ENCODE data around the gene CENATAC.
A peak's percentile ranks its signal among the peaks of the same experiment; 100 is the strongest.
"Not testable (repeated sequence)": the region's sequence is repeated elsewhere in the genome, so short reads cannot be mapped to it uniquely, and the experiment has no call there.

CENATAC gene, protein sequence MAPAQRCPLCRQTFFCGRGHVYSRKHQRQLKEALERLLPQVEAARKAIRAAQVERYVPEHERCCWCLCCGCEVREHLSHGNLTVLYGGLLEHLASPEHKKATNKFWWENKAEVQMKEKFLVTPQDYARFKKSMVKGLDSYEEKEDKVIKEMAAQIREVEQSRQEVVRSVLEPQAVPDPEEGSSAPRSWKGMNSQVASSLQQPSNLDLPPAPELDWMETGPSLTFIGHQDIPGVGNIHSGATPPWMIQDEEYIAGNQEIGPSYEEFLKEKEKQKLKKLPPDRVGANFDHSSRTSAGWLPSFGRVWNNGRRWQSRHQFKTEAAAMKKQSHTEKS

DNA sequence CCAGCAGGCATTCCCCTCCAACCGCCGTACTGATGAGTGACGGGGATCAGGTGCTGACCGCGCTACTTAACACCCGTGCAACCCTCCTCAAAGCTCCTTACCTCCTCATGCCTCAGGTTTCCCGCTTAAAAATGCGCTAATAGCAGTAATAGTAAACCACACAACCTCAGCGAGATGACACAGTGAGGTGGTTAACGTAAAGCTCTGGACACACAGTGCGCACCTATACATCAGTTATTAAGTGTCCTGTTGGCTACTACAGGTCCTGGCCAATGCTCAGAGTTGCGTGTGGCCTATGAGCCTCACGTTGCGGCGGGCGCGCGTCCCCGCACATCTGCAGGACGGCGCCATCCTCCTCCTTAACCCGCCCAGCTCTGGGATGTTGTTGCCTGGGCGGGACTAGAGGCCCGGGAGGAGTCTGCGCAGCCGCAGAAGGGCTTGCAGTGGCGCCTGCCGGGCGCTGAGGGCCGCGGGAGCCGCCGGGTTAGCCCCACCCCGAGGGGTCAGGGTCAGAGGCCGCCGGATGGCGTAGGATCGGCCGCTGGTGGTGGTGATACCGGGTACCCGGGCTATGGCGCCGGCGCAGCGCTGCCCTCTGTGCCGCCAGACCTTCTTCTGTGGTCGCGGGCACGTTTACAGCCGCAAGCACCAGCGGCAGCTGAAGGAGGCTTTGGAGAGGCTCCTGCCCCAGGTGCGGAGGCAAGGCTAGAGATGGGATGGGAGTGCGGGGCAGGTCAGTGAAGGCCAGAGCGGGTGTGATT lies at the start of gene CENATAC:
Gene CENATAC, plus strand, starts transcription at position 512 of the 761 bp plus-strand sequence. Its CDS starts 60 bp downstream, at position 572.
- DNase-seq (ENCODE audit: low read depth in 2 of 2), result peak; percentile 89 to 90

DNA sequence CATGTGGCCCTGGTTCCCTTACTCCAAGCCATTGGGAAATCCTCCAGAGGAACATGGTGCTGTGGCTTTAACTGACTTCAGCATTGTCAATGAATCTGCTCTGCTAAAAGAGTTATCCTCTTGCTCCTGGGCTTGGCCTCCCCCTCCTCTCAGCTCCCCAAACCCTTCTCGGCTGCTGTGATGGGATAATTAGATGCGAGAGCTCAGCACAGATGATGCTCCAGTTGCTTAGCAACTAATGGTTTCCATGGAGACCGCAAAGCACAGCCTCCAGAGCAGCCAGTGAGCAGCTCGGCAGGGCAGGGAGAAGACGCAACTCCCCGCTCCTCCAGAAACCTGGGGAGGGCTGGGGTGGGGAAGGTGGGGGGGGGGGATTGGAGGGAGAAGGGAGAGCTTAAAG lies 44.7 kb upstream of the CENATAC start:
- DNase-seq (ENCODE audit: low read depth in 2 of 2), result no peak

DNA sequence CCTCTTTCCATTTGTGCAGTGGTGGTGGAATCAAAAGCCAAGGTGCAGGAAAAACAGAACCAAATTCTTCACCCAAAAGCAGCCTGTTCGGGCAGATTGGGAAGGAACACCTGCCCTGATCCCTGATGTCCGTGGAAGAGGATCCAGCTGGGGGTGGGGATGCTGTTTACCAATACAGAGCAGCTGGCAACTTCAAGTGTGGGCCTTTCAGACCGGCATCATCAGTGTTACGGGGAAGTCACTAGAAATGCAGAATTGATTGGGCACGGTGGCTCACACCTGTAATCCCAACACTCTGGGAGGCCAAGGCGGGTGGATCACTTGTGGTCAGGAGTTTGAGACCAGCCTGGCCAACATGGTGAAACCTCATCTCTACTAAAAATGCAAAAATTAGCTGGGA lies 44.0 kb upstream of the CENATAC start:
- not testable (repeated sequence) for DNase-seq (ENCODE audit: low read depth in 2 of 2)

DNA sequence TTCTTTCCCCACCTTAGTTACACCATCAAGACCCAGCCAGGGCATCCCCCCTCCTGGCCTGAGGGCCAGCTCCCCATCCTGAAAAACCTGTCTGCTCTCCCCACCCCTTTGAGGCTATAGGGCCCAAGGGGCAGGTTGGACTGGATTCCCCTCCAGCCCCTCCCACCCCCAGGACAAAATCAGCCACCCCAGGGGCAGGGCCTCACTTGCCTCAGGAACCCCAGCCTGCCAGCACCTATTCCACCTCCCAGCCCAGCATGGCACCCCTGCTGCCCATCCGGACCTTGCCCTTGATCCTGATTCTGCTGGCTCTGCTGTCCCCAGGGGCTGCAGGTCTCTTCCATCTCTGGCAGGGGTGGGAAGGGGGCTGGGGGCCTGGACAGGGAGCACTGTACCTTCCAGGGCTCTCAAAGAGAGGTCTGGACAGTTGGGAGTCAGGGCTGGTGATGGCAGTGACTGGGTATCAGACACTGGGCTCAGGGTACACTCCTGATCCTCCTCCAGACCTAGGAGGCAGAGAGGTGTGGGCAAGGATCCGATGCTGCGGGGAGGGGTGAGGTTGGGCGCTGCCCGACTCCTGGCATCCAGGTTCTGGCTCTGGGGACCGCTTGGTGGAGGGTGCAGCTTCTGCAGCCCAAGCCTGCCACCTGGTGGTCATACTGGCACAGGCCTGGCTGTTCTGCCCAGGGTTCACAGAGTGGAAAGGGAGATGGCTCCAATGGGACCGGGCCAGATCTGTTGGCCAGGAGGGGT lies 41.7 kb upstream of the CENATAC start, which contains the start of gene UPK2:
Gene UPK2, plus strand, starts transcription at position 205 of the 753 bp plus-strand sequence. Its CDS starts 53 bp downstream, at position 258.
- DNase-seq (ENCODE audit: low read depth in 2 of 2), result peak; percentile 79 to 80

DNA sequence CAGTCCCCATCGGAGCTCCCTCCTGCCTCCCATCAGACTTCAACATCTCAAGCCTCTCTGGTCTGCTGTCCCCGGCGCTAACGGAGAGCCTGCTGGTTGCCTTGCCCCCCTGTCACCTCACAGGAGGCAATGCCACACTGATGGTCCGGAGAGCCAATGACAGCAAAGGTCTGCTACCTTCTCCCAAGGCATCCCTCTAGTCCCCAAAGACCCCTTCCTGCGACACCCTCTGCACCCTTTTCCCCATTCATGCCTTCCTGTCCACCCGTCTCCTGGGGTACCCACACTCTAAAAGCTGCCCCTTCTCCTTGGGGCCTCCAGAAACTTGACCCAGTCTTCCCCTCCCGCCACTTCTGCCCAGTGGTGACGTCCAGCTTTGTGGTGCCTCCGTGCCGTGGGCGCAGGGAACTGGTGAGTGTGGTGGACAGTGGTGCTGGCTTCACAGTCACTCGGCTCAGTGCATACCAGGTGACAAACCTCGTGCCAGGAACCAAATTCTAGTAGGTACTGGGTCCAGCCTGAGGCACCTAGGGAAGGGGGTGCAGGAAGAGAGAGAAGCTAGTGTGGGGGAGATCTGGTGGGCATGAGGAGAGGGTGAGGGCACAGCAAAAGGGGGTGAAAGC lies 41.0 kb upstream of the CENATAC start:
- no peak for DNase-seq (ENCODE audit: low read depth in 2 of 2)

DNA sequence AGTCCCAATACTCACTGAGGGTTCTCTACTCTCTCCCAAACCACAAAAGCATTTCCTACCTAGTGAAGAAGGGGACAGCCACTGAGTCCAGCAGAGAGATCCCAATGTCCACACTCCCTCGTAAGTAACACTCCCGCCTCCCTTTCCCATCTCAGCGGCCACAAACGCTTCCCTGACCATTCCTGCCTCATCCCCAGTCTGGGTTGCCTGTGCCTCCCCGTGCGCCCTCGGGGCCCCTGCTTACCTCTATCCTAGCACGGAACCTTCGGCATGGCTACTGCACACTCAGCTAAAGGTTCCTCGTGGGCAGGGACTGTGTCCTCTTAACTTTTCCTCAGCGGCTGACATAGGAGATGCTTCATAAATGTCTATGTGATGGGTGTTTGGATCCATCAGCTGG lies 40.4 kb upstream of the CENATAC start:
- DNase-seq (ENCODE audit: low read depth in 2 of 2), result no peak

DNA sequence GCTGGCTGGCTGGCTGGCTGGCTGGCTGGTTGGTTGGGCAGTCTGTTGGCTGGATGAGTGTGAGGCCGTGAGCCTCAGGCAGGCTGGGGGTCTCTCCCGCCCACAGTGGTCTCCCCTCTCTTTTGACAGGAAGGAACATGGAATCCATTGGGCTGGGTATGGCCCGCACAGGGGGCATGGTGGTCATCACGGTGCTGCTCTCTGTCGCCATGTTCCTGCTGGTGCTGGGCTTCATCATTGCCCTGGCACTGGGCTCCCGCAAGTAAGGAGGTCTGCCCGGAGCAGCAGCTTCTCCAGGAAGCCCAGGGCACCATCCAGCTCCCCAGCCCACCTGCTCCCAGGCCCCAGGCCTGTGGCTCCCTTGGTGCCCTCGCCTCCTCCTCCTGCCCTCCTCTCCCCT lies 40.0 kb upstream of the CENATAC start:
- no peak for DNase-seq (ENCODE audit: low read depth in 2 of 2)

DNA sequence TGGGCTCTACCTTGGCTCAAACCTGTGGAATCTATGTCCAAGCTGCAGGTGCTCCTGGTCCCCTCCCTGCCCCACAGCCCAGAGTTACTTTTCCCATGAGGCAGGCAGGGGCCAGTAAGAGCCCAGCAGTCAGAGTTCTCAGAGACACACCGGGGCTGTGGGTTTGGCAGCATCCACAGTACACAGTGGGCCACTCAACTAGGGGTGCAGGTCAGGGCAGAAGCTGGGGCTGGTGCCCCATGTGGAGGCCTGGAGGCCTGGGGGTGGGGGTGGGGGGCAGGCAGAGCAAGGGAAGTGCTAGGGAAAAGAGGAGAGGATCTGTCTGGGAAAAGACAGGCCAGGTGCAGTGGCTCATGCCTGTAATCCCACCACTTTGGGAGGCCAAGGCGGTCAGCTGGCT lies 39.4 kb upstream of the CENATAC start:
- no peak for DNase-seq (ENCODE audit: low read depth in 2 of 2)

DNA sequence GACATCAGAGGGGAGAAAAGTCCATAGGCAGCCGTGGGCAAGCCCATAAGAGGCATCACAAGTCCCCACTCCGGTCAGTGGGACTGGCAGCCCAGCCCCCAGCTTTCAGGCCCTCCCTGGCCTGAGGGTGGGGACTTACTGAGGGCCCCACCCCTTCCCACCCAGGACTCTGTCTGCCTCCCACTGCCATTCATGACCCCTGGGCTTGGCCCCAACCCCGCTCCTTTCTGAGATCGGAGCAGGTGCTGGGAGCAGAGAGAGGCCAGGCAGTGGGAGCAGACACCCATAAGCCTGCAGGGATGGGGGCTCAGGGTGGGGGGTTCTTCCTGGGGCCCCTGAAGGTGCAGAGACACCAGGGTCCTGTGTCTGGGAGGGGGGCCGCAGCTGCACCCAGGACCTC lies 36.7 kb upstream of the CENATAC start:
- DNase-seq (ENCODE audit: low read depth in 2 of 2), result no peak

DNA sequence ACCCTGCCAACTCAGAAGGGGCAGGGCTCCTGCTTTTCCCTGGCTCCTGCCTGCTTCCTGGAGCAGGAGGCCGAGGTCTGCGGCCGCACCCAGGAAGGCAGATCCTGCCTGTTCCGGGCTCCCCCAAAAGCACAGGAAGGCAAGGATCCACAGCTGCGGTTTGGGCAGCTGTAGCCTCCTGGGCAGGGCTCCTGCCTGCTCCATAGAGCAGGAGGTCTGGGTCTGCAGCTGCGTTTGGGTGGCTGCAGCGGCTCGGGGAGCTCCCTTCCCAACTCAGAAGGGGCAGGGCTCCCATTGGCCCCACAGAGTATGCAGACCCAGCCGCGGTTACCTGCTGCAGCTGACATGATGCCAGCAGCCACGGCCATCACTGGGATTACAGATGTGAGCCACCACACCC lies 36.3 kb upstream of the CENATAC start:
- no peak for DNase-seq (ENCODE audit: low read depth in 2 of 2)

DNA sequence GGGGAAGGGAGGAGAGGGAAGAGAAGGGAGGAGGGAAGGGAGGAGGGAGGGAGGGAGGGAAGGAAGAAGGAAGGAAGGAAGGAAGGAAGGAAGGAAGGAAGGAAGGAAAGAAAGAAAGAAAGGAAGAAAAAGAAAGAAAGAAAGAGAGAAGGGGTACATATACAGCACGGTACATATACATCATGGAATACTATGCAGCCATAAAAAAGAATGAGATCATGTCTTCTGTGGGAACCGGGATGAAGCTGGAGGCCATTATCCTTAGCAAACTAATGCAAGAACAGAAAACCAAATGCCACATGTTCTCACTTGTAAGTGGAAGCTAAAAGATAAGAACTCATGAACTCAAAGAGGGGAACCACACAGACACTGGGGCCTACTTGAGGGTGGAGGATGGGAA lies 28.4 kb upstream of the CENATAC start:
- DNase-seq (ENCODE audit: low read depth in 2 of 2), result not testable (repeated sequence)

DNA sequence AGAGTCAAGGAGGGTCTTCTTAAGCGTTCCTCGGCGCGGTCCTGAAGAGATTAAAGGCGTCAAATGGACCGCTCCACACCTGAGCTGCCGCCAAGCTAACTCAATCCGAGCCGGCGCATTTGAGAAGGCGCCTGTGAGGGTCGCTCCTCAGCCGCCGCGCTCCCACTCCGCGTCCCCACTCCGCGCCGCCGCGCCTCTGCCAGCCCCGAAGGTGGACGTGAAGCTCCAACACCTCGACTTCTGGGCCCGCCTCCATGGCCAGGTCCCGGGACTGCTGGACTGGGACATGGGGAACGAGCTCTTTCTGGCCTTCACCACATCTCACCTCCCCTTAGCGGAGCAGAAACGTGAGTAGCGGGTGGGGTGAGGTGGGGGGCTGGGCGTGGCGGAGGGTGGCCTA lies 26.3 kb upstream of the CENATAC start, which contains the start of gene FOXR1:
Gene FOXR1, plus strand, starts transcription at position 116 of the 400 bp plus-strand sequence. Its CDS starts 171 bp downstream, at position 287.
- no peak for DNase-seq (ENCODE audit: low read depth in 2 of 2)

DNA sequence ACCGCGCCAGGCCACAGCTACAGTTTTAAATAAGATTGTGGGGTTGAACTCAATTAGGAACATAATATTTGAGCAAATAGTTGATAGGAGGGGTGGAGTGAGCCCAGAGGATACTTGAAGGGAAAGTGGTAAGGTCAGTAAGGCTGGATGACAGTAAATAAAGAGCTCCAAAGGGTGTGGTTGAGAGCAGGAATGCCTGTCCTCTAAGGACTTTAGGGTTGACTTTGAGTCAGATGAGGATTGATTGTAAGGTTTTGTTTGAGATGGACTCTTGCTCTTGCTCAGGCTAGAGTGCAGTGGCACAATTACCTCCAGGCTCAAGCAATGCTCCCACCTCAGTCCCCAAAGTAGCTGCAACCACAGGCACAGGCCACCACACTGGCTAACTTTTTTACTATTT lies 24.0 kb upstream of the CENATAC start:
- DNase-seq (ENCODE audit: low read depth in 2 of 2), result no peak

DNA sequence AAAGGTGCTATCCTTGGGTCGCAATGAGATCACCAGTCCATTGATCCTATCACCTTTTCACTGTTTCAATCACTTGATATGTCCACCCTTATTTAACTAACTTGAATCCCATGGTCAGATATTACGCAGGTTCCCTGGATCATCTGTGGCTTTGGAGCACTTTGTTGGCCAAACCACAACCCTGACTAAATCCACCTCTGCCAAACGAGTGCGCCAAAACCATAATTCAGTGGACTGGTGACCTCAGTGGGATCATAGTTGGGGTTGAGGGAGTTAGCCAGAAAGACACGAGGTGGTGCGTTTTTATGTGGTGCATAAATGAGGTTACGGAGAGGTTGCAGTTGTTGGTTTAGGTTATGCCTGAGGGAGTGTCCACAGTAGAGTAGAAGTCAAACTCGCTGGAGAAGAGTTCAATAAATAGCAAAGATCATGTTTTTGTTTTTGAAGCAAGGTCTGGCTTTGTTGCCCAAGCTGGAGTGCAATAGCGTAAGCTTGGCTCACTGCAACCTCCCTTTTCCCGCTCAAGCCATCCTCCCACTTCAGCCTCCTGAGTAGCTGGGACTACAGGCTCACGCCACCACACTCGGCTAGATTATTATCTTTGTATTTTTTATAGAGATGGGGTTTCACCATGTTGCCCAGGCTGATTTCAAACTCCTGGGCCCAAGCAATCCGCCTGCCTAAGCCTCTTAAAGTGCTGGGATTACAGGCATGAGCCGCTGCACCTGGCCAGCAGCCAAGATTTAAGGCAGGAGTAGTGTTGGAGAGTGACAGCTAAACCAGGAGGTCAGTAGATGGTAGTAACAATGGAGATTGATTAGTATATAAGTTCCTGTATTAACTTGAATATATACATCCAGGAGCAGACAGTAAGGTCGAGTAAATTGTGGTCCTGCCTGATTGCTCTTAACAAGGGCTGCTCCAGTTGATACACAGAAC lies 21.9 kb upstream of the CENATAC start:
- DNase-seq (ENCODE audit: low read depth in 2 of 2), result no peak

DNA sequence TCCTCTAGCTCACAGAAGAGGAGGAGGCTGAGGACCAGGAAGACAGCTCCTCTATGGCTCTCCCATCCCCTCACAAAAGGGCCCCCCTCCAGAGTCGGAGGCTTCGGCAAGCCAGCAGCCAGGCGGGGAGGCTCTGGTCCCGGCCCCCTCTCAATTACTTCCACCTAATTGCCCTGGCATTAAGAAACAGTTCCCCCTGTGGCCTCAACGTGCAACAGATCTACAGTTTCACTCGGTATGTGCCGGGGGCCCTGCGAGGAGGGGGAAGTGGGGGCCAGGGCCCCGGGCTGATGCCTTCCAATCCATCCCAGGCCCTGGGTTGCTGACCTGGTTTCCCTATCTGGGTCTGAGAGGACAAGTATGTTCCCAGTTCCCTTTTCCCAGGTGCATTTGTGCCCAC lies 18.5 kb upstream of the CENATAC start:
- DNase-seq (ENCODE audit: low read depth in 2 of 2), result no peak

DNA sequence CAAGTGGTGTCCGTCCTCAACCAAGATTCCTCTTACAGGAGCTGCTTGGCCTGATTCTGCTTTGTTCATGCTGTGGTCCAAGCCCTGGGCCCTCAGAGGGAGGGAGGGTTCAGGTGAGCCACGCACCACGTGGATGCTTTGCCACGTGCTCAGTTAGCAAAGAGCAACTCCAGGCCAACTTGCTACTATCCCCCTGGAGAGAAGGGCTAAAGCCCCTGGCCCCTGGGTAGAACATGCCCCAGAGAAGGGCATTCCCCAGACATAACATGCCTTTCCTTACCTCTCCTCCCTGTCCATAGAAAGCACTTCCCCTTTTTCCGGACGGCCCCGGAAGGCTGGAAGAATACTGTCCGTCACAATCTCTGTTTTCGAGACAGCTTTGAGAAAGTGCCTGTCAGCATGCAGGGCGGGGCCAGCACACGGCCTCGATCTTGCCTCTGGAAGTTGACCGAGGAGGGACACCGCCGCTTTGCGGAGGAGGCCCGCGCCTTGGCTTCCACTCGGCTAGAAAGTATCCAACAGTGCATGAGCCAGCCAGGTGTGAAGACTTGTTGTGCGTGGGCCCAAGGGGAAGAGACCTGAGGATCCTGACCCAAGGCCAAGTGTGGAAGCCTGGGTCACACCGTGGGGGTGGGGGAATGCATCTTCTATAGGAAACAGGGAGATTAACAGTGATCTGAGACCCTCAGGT lies 17.6 kb upstream of the CENATAC start:
- no peak for DNase-seq (ENCODE audit: low read depth in 2 of 2)

DNA sequence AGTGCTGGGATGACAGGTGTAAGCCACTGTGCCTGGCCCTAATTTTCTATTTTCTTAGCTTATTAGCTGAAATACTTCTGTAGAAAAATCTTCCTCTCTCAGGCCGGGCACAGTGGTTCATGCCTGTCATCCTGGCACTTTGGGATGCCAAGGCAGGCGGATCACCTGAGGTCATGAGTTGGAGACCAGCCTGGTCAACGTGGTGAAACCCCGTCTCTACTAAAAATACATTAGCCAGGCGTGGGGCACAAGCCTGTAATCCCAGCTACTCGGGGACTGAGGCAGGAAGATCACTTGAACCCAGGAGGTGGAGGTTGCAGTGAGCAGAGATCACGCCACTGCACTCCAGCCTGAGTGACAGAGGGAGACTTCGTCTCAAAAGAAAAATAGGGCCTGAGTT lies 13.6 kb upstream of the CENATAC start:
- DNase-seq (ENCODE audit: low read depth in 2 of 2), result not testable (repeated sequence)

DNA sequence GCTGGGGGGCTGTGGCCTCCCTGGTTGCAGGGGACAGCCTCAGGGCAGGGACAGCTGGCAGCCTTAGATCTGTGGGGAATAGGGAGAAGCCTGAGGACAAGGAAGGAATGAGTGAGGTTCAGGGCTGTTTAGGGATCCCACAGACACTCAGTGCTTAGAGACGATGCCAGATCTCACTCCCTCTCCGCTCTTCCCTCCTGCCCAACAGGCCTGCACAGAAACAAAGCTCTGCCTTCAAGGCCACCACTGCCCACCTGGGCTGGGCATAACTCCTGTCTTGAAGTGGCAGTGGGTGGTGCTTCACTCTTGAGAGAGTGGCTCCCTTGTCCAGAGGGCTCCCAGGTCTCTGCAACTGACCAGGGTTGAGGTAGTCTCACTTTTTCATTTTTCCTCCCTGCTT lies 13.1 kb upstream of the CENATAC start:
- no peak for DNase-seq (ENCODE audit: low read depth in 2 of 2)

DNA sequence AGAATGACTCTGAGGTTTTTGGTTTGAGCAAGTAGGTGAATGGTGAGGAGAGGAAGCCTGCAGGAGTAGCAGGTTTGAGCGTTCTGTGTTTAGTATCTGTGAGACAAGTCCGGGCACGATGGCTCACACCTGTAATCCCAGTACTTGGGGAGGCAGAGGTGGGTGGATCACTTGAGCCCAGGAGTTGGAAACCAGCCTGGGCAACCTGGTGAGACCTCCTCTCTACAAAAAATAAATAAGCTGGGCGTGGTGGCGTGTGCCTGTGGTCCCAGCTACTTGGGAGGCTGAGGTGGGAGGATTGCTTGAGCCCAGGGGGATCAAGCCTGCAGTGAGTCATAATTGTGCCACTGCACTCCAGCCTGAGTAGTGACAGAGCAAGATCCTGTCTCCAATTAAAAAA lies 9.7 kb upstream of the CENATAC start:
- no peak for DNase-seq (ENCODE audit: low read depth in 2 of 2)

DNA sequence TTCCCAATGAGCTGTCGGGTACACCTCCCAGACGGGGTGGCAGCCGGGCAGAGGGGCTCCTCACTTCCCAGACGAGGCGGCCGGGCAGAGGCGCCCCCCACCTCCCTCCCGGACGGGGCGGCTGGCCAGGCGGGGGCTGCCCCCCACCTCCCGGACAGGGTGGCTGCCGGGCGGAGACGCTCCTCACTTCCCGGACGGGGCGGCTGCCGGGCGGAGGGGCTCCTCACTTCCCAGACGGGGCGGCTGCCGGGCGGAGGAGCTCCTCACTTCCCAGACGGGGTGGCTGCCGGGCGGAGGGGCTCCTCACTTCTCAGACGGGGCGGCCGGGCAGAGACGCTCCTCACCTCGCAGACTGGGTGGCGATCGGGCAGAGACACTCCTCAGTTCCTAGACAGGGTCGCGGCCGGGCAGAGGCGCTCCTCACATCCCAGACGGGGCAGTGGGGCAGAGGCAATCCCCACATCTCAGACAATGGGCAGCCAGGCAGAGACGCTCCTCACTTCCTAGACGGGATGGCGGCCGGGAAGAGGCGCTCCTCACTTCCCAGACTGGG lies 6.4 kb upstream of the CENATAC start:
- not testable (repeated sequence) for DNase-seq (ENCODE audit: low read depth in 2 of 2)
